IMR-90 (cell line): ENCODE results near the gene ZBTB39. TPM values are rescaled to one million over a fixed set of nuclear protein-coding genes. Genes with fewer than 3 reads are reported as not detected.

Source experiments
- ATAC-seq: fragments of 200-7000 bp; cut with Tn5 transposase; 2 replicates; pipeline ENCODE4 v1.9.1; 2020; ENCODE audit warnings: low read depth, mild to moderate bottlenecking, moderate library complexity
- BruUV-seq: library from RNA; stranded (reverse); fragments of 400-500 nt; replicated peaks from 2 replicates; lab custom pipeline; 2021; lab: Mats Ljungman, UMichigan
- CTCF ChIA-PET: fragments of 300-600 bp; formaldehyde crosslinking; extraction: SDS; loops from one replicate; lab custom pipeline; 2021; ENCODE audit warnings: antibody characterized with exemption; lab: Yijun Ruan, JAX
- POLR2A ChIA-PET: fragments of 300-600 bp; sonication (Branson Sonifier 250); formaldehyde crosslinking; loops from one replicate; lab custom pipeline; 2022; ENCODE audit warnings: antibody characterized with exemption; ENCODE audit not compliant: unreplicated experiment; lab: Charles Lee
- DNase-seq: peaks from one replicate; pipeline ENCODE4 v3.0.0; 2013
- H2AFZ ChIP-seq: replicated peaks from 2 replicates; pipeline ENCODE3; 2013; ENCODE audit warnings: low read length, mild to moderate bottlenecking; ENCODE audit not compliant: poor library complexity
- H2AK5ac ChIP-seq: 2 replicates; pipeline ENCODE4 v1.6.1; 2013; ENCODE audit warnings: low read depth, low read length, inconsistent platforms
- H2AK9ac ChIP-seq: replicated peaks from 2 replicates; pipeline ENCODE3; 2013; ENCODE audit warnings: mild to moderate bottlenecking, low read depth, low read length, moderate library complexity; ENCODE audit not compliant: poor library complexity
- H2BK120ac ChIP-seq: 2 replicates; pipeline ENCODE4 v1.6.1; 2013; ENCODE audit warnings: low read depth, low read length, inconsistent platforms
- H2BK15ac ChIP-seq: 3 replicates; pipeline ENCODE4 v1.6.1; 2013; ENCODE audit warnings: low read depth, low read length, inconsistent platforms
- H2BK20ac ChIP-seq: 2 replicates; pipeline ENCODE4 v1.6.1; 2013; ENCODE audit warnings: low read depth, mild to moderate bottlenecking, inconsistent platforms, low read length, moderate library complexity
- H2BK5ac ChIP-seq: 2 replicates; pipeline ENCODE4 v1.6.1; 2013; ENCODE audit warnings: mild to moderate bottlenecking, low read depth, low read length, inconsistent platforms; ENCODE audit not compliant: poor library complexity, severe bottlenecking
- H3K14ac ChIP-seq: replicated peaks from 2 replicates; pipeline ENCODE4 v1.6.1; 2013; ENCODE audit warnings: low read depth, low read length, inconsistent platforms
- H3K18ac ChIP-seq: 2 replicates; pipeline ENCODE4 v1.6.1; 2013; ENCODE audit warnings: low read depth, low read length, control low read depth
- H3K23ac ChIP-seq: 2 replicates; pipeline ENCODE4 v1.6.1; 2013; ENCODE audit warnings: low read depth, low read length, inconsistent platforms
- H3K27ac ChIP-seq: 2 replicates; pipeline ENCODE4 v1.5.1; 2013; ENCODE audit warnings: mild to moderate bottlenecking, control low read depth, low read length; ENCODE audit not compliant: insufficient read depth
- H3K27me3 ChIP-seq: 2 replicates; pipeline ENCODE4 v1.6.1; 2013; ENCODE audit warnings: low read length; ENCODE audit not compliant: control insufficient read depth, insufficient read depth
- H3K36me3 ChIP-seq: 2 replicates; pipeline ENCODE4 v1.6.1; 2013; ENCODE audit warnings: low read length, mixed read lengths; ENCODE audit not compliant: control insufficient read depth, insufficient read depth
- H3K4ac ChIP-seq: 2 replicates; pipeline ENCODE4 v1.6.1; 2013; ENCODE audit warnings: low read depth, low read length, inconsistent platforms
- H3K4me1 ChIP-seq: 2 replicates; pipeline ENCODE4 v1.6.1; 2013; ENCODE audit warnings: low read length, mixed read lengths; ENCODE audit not compliant: control insufficient read depth, insufficient read depth
- H3K4me2 ChIP-seq: 2 replicates; pipeline ENCODE4 v1.6.1; 2013; ENCODE audit warnings: low read depth, mild to moderate bottlenecking, control low read depth, low read length, moderate library complexity
- H3K4me3 ChIP-seq: 2 replicates; pipeline ENCODE4 v1.5.1; 2013; ENCODE audit warnings: low read depth, mild to moderate bottlenecking, control low read depth, low read length, moderate library complexity; ENCODE audit not compliant: insufficient read depth
- H3K56ac ChIP-seq: 2 replicates; pipeline ENCODE4 v1.6.1; 2013; ENCODE audit warnings: low read length, inconsistent platforms; ENCODE audit not compliant: insufficient read depth; ENCODE audit errors: extremely low read depth
- H3K79me1 ChIP-seq, 2 experiments: 2 replicates each; pipeline ENCODE4 v1.6.1; 2013; ENCODE audit warnings: low read length in 2 of 2, inconsistent platforms in 1 of 2, low read depth in 1 of 2
- H3K9ac ChIP-seq: 2 replicates; pipeline ENCODE4 v1.6.1; 2013; ENCODE audit warnings: low read depth, low read length, control low read depth
- H3K9me1 ChIP-seq: 2 replicates; pipeline ENCODE4 v1.6.1; 2013; ENCODE audit warnings: low read length, inconsistent platforms; ENCODE audit not compliant: insufficient read depth
- H3K9me3 ChIP-seq: 2 replicates; pipeline ENCODE4 v1.6.1; 2013; ENCODE audit warnings: low read length; ENCODE audit not compliant: control insufficient read depth, insufficient read depth
- H4K20me1 ChIP-seq: 2 replicates; pipeline ENCODE4 v1.6.1; 2013; ENCODE audit warnings: low read length, inconsistent platforms; ENCODE audit not compliant: insufficient read depth
- H4K5ac ChIP-seq: 2 replicates; pipeline ENCODE4 v1.6.1; 2013; ENCODE audit warnings: mild to moderate bottlenecking, low read depth, low read length, control low read depth
- H4K8ac ChIP-seq, 2 experiments: 2 replicates each; pipeline ENCODE4 v1.6.1; 2013; ENCODE audit warnings: low read depth in 2 of 2, low read length in 2 of 2, control low read depth in 1 of 2, inconsistent platforms in 1 of 2
- H4K91ac ChIP-seq: 2 replicates; pipeline ENCODE4 v1.6.1; 2013; ENCODE audit warnings: low read depth, low read length, inconsistent platforms; ENCODE audit not compliant: insufficient read depth
- BHLHE40 ChIP-seq: fragments of 150-350 bp; IDR thresholded peaks from 2 replicates; pipeline ENCODE4 v1.6.1; 2016; ENCODE audit warnings: mild to moderate bottlenecking, low read depth, low read length
- CEBPB ChIP-seq: IDR thresholded peaks from 2 replicates; pipeline ENCODE4 v1.6.1; 2012; ENCODE audit warnings: low read depth, low read length, improper control_type of control experiment
- CHD1 ChIP-seq: IDR thresholded peaks from 2 replicates; pipeline ENCODE4 v1.6.1; 2012; ENCODE audit warnings: low read depth, low read length, improper control_type of control experiment
- FOS ChIP-seq: fragments of 150-350 bp; IDR thresholded peaks from 2 replicates; pipeline ENCODE4 v1.6.1; 2016; ENCODE audit warnings: low read depth, low read length
- MAFK ChIP-seq: IDR thresholded peaks from 2 replicates; pipeline ENCODE4 v1.6.1; 2012; ENCODE audit warnings: low read depth, low read length, improper control_type of control experiment
- MAZ ChIP-seq: IDR thresholded peaks from 2 replicates; pipeline ENCODE4 v1.6.1; 2012; ENCODE audit warnings: low read depth, mild to moderate bottlenecking, low read length, improper control_type of control experiment, moderate library complexity, borderline replicate concordance
- MXI1 ChIP-seq: IDR thresholded peaks from 2 replicates; pipeline ENCODE4 v1.6.1; 2012; ENCODE audit warnings: low read depth, mild to moderate bottlenecking, low read length, moderate library complexity, borderline replicate concordance
- NFE2L2 ChIP-seq: fragments of 150-350 bp; IDR thresholded peaks from 2 replicates; pipeline ENCODE4 v1.6.1; 2016; ENCODE audit warnings: low read depth, mild to moderate bottlenecking, low read length
- POLR2A ChIP-seq: IDR thresholded peaks from 2 replicates; pipeline ENCODE4 v1.6.1; 2012; ENCODE audit warnings: mild to moderate bottlenecking, low read depth, low read length
- RAD21 ChIP-seq: IDR thresholded peaks from 2 replicates; pipeline ENCODE4 v1.6.1; 2012; ENCODE audit warnings: low read length, improper control_type of control experiment
- RCOR1 ChIP-seq: IDR thresholded peaks from 2 replicates; pipeline ENCODE4 v1.6.1; 2012; ENCODE audit warnings: mild to moderate bottlenecking, low read length, improper control_type of control experiment; ENCODE audit not compliant: insufficient replicate concordance
- RFX5 ChIP-seq: IDR thresholded peaks from 2 replicates; pipeline ENCODE4 v1.8.0; 2012; ENCODE audit warnings: low read depth, mild to moderate bottlenecking, low read length, moderate library complexity
- SMC3 ChIP-seq: fragments of 150-350 bp; IDR thresholded peaks from 2 replicates; pipeline ENCODE4 v1.6.1; 2016; ENCODE audit warnings: low read depth, mild to moderate bottlenecking, antibody characterized with exemption, low read length, moderate library complexity
- WGBS, 2 experiments: methylation state at CpG; one replicate each; pipeline versions ENCODE4 v1.1.5 to v1.1.7; 2013; ENCODE audit warnings: missing lambda C conversion rate in 2 of 2; ENCODE audit not compliant: insufficient read length in 1 of 2; ENCODE audit errors: extremely low coverage in 2 of 2; 5-methylcytosine and 5-hydroxymethylcytosine counted together
- dilution Hi-C: fragments of 300-500 bp; cut with HindIII; formaldehyde crosslinking; loops from one replicate; pipeline ENCODE4 v1.14.3; 2018; ENCODE audit warnings: low sequenced_read_pairs; ENCODE audit not compliant: unreplicated experiment
- in situ Hi-C: fragments of 300-500 bp; cut with MboI; formaldehyde crosslinking; loops from 3 replicates; pipeline ENCODE4 v1.14.3; 2019; ENCODE audit warnings: low sequenced_read_pairs, inconsistent platforms, mixed read lengths
- intact Hi-C: fragments of 100-400 bp; cut with micrococcal nuclease; formaldehyde crosslinking; loops from 2 replicates; pipeline ENCODE4 v1.10.0; 2022
- polyA plus RNA-seq, 3 experiments: library from polyadenylated mRNA; depleted of rRNA; stranded (reverse); fragments of >200 nt; gene quantifications; 2 replicates each; pipeline ENCODE4 v1.2.3, GENCODE V29; 2012; ENCODE audit warnings: low replicate concordance in 1 of 3
- total RNA-seq: library from RNA; depleted of rRNA; stranded (reverse); fragments of >200 nt; gene quantifications from 2 replicates; pipeline ENCODE4 v1.2.3, GENCODE V29; 2012
- TF ChIP-seq, protein P1 (sequence below): conservative IDR thresholded peaks from 2 replicates; pipeline ENCODE4 v1.5.1; 2012; ENCODE audit warnings: mild to moderate bottlenecking, low read depth, low read length, improper control_type of control experiment
- TF ChIP-seq, protein P2 (sequence below): fragments of 150-350 bp; IDR thresholded peaks from 2 replicates; pipeline ENCODE4 v1.6.1; 2017; ENCODE audit warnings: mild to moderate bottlenecking, antibody characterized with exemption, low read length, low read depth
- TF ChIP-seq, protein P3 (sequence below): fragments of 150-350 bp; IDR thresholded peaks from 2 replicates; pipeline ENCODE4 v1.6.1; 2016; ENCODE audit warnings: low read depth, mild to moderate bottlenecking, low read length, moderate library complexity, borderline replicate concordance

ZBTB39 gene
- total and polyA plus RNA-seq, 2 of the 4 experiments (the other 2 are of a cell fraction): 4.0 to 5.2 TPM

DNA sequence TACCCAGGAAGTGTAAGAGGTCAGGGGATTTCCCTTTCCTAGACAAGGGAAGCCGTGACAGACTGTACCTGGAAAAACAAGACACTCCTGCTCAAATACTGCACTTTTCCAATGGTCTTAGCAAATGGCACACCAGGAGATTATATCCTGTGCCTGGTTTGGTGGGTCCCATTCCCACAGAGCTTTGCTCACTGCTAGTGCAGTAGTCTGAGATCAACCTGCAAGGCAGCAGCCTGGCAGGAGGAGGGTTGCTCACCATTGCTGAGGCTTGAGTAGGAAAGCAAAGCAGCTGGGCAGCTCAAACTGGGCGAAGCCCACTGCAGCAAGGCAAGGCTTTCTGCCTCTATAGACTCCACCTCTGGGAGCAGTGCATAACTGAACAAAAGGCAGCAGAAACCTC is 47.9 kb downstream of the ZBTB39 start:
- intact Hi-C loops (no loop called here), dilution Hi-C loops (no loop called here), in situ Hi-C loops (no loop called here)
- no peak overlapping the region for H3K4me3 ChIP-seq
- no peak overlapping the region for H2BK20ac ChIP-seq
- no peak overlapping the region for H3K4me2 ChIP-seq
- no peak overlapping the region for H2BK5ac ChIP-seq
- no peaks in the 10 kb centered on the region for H4K20me1 ChIP-seq
- no peak overlapping the region for H2BK15ac ChIP-seq
- no peak overlapping the region for H3K23ac ChIP-seq
- no peak for TF ChIP-seq BHLHE40
- TF ChIP-seq NFE2L2: no peak
- no peak for TF ChIP-seq CEBPB
- TF ChIP-seq RAD21: no peak
- TF ChIP-seq FOS: no peak
- no peak for TF ChIP-seq MAZ
- TF ChIP-seq POLR2A: no peak
- TF ChIP-seq, protein P1, sequence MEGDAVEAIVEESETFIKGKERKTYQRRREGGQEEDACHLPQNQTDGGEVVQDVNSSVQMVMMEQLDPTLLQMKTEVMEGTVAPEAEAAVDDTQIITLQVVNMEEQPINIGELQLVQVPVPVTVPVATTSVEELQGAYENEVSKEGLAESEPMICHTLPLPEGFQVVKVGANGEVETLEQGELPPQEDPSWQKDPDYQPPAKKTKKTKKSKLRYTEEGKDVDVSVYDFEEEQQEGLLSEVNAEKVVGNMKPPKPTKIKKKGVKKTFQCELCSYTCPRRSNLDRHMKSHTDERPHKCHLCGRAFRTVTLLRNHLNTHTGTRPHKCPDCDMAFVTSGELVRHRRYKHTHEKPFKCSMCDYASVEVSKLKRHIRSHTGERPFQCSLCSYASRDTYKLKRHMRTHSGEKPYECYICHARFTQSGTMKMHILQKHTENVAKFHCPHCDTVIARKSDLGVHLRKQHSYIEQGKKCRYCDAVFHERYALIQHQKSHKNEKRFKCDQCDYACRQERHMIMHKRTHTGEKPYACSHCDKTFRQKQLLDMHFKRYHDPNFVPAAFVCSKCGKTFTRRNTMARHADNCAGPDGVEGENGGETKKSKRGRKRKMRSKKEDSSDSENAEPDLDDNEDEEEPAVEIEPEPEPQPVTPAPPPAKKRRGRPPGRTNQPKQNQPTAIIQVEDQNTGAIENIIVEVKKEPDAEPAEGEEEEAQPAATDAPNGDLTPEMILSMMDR: no peak
- TF ChIP-seq SMC3: no peak
- no peak for TF ChIP-seq RCOR1
- TF ChIP-seq, protein P2, sequence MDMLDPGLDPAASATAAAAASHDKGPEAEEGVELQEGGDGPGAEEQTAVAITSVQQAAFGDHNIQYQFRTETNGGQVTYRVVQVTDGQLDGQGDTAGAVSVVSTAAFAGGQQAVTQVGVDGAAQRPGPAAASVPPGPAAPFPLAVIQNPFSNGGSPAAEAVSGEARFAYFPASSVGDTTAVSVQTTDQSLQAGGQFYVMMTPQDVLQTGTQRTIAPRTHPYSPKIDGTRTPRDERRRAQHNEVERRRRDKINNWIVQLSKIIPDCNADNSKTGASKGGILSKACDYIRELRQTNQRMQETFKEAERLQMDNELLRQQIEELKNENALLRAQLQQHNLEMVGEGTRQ: no peak
- TF ChIP-seq, protein P3, sequence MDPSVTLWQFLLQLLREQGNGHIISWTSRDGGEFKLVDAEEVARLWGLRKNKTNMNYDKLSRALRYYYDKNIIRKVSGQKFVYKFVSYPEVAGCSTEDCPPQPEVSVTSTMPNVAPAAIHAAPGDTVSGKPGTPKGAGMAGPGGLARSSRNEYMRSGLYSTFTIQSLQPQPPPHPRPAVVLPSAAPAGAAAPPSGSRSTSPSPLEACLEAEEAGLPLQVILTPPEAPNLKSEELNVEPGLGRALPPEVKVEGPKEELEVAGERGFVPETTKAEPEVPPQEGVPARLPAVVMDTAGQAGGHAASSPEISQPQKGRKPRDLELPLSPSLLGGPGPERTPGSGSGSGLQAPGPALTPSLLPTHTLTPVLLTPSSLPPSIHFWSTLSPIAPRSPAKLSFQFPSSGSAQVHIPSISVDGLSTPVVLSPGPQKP: no peak
- no peak for TF ChIP-seq MAFK
- no peak for TF ChIP-seq CHD1
- TF ChIP-seq MXI1: no peak
- no peak for TF ChIP-seq RFX5
- no peaks in the 10 kb centered on the region for H3K4me1 ChIP-seq
- H4K5ac ChIP-seq: no peak overlapping the region
- no peak overlapping the region for H3K18ac ChIP-seq
- CTCF ChIA-PET: no interaction called here
- WGBS, 2 experiments: no CpG with 5 or more reads among the region's 2 CpGs
- H2AFZ ChIP-seq: no peak overlapping the region
- peaks cover 6% of the 10 kb centered on the region for H3K9me3 ChIP-seq
- ATAC-seq (no peak), DNase-seq (no peak)
- no peak overlapping the region for H3K4ac ChIP-seq
- H3K9me1 ChIP-seq: 0 out of 2 replicates have a peak, but pooled peaks cover 5% of the 10 kb centered on the region
- no peak overlapping the region for H4K91ac ChIP-seq
- POLR2A ChIA-PET: no interaction called here
- peaks cover 38% of the 10 kb centered on the region for H3K27me3 ChIP-seq
- no peak overlapping the region for H3K14ac ChIP-seq
- no peak overlapping the region for H4K8ac ChIP-seq
- H3K56ac ChIP-seq: no peak overlapping the region
- H2BK120ac ChIP-seq: no peak overlapping the region
- no peaks in the 10 kb centered on the region for H3K36me3 ChIP-seq
- H2AK9ac ChIP-seq: no peak overlapping the region
- no TSS peak for BruUV-seq
- H3K9ac ChIP-seq: no peak overlapping the region
- no peak overlapping the region for H3K27ac ChIP-seq
- H2AK5ac ChIP-seq: no peak overlapping the region
- no peaks in the 10 kb centered on the region for H3K79me1 ChIP-seq
